Spleen (tissue), 7 donors: Measurements from ENCODE around the gene ACP7.

ENCODE experiments used
- POLR2A ChIP-seq, 3 donors: fragments of 450-650 bp; IDR thresholded peaks; one replicate each; pipeline ENCODE4 v1.5.1; 2017; ENCODE audit warnings: antibody characterized with exemption in 3 of 3, mild to moderate bottlenecking in 1 of 3
- TF ChIP-seq, protein P1 (sequence below), 11 experiments: fragments of 200-600 bp in 7 of 11; fragments of 450-650 bp in 4 of 11; sonication (generic) in 4 of 11; IDR thresholded peaks in 8 of 11; conservative IDR thresholded peaks in 3 of 11; 1 replicate in 7 of 11; 2 replicates in 4 of 11; pipeline versions ENCODE4 v1.4.0 to v1.8.0; 2016 to 2021; ENCODE audit warnings: antibody characterized with exemption in 11 of 11, inconsistent platforms in 4 of 11, mild to moderate bottlenecking in 1 of 11
- donor health status: DM: no; HTN: no; CAD: no; lungs with moderate emphysema.
- donor health status: DM: no; HTN: no; CAD: no.
- donor health status: DM: no; HTN: no; CAD: no.

DNA sequence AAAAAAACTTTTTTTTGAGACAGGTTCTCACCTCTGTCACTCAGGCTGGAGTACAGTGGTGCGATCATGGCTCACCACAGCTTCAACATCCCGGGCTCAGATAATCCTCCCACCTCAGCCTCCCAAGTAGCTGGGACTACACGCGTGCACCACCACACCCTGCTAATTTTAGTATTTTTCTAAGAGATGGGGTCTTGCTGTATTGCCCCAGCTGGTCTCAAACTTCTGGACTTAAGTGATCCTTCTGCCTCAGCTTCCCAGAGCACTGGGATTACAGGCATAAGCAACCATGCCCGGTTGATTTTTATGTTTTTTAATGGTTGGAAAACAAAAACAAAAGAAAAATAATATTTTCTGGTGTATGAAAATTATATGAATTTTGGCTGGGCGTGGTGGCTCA lies 9.2 kb upstream of the ACP7 start:
- TF ChIP-seq, protein P1, sequence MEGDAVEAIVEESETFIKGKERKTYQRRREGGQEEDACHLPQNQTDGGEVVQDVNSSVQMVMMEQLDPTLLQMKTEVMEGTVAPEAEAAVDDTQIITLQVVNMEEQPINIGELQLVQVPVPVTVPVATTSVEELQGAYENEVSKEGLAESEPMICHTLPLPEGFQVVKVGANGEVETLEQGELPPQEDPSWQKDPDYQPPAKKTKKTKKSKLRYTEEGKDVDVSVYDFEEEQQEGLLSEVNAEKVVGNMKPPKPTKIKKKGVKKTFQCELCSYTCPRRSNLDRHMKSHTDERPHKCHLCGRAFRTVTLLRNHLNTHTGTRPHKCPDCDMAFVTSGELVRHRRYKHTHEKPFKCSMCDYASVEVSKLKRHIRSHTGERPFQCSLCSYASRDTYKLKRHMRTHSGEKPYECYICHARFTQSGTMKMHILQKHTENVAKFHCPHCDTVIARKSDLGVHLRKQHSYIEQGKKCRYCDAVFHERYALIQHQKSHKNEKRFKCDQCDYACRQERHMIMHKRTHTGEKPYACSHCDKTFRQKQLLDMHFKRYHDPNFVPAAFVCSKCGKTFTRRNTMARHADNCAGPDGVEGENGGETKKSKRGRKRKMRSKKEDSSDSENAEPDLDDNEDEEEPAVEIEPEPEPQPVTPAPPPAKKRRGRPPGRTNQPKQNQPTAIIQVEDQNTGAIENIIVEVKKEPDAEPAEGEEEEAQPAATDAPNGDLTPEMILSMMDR (IDR thresholded peaks at IDR 0.05 in 8 of 11, conservative IDR thresholded peaks at IDR 0.05 in 3 of 11), result no peak
- no peak for TF ChIP-seq POLR2A (IDR thresholded peaks at IDR 0.05)
